ENCODE results near the gene ABHD14A. TPM values are rescaled to one million over a fixed set of nuclear protein-coding genes. Genes with fewer than 3 reads are reported as not detected.

ABHD14A gene
- total and polyA plus RNA-seq, 3 donors from 2014 or later, result 27.7 to 51.6 (median 38.9) TPM

GRCh38 chr3:51964521-51964920 lies 10.3 kb upstream of the ABHD14A start:
- H3K9me3 ChIP-seq, result no peaks in the 10 kb centered on the region
- no peak overlapping the region for H3K27ac ChIP-seq
- H3K4me1 ChIP-seq, result peaks cover 45% of the 10 kb centered on the region
- 85 to 100% methylated on average over 2 to 4 of the region's 4 CpGs for WGBS, 2 donors
- TF ChIP-seq POLR2A (IDR thresholded peaks at IDR 0.05) (no peak), CTCF (IDR thresholded peaks at IDR 0.05) (no peak)
- intact Hi-C loops (cut with DNase I; ENCODE audit: low total_unique reads), result no loop called here
- H3K4me3 ChIP-seq, result no peak overlapping the region
- no peaks in the 10 kb centered on the region for H3K27me3 ChIP-seq
- H3K36me3 ChIP-seq (ENCODE audit: low read depth, missing control alignments), result no peaks in the 10 kb centered on the region
- no peak for DNase-seq

GRCh38 chr3:51966016-51966415 lies 8.8 kb upstream of the ABHD14A start:
- Histone ChIP-seq H3K4me1 (peaks cover 45% of the 10 kb centered on the region), H3K27me3 (no peaks in the 10 kb centered on the region), H3K27ac (no peak overlapping the region), H3K36me3 (ENCODE audit: low read depth, missing control alignments) (no peaks in the 10 kb centered on the region), H3K9me3 (no peaks in the 10 kb centered on the region), H3K4me3 (no peak overlapping the region)
- no peak for DNase-seq
- intact Hi-C loops (cut with DNase I; ENCODE audit: low total_unique reads), result no loop called here
- 75 to 80% methylated on average over 2 of the region's 2 CpGs for WGBS, 2 donors
- TF ChIP-seq POLR2A (IDR thresholded peaks at IDR 0.05), result no peak
- no peak for TF ChIP-seq CTCF (IDR thresholded peaks at IDR 0.05)

GRCh38 chr3:51966486-51966885 lies 8.4 kb upstream of the ABHD14A start:
- intact Hi-C loops (cut with DNase I; ENCODE audit: low total_unique reads), result no loop called here
- Histone ChIP-seq H3K36me3 (ENCODE audit: low read depth, missing control alignments) (no peaks in the 10 kb centered on the region), H3K4me3 (peak overlapping the region; percentile 60 to 72), H3K4me1 (peaks cover 44% of the 10 kb centered on the region), H3K27me3 (no peaks in the 10 kb centered on the region), H3K27ac (peak overlapping the region in 1 of 2 donors; percentile 76), H3K9me3 (no peaks in the 10 kb centered on the region)
- TF ChIP-seq POLR2A (IDR thresholded peaks at IDR 0.05) (no peak), CTCF (IDR thresholded peaks at IDR 0.05) (no peak)
- WGBS, 2 donors, result 64 to 77% methylated on average over 3 to 5 of the region's 5 CpGs
- no peak for DNase-seq

- no peaks in the 10 kb centered on the region for H3K27me3 ChIP-seq
- WGBS, 2 donors, result 7 to 15% methylated on average over 4 to 11 of the region's 33 CpGs
- H3K9me3 ChIP-seq, result no peaks in the 10 kb centered on the region
- intact Hi-C loops (cut with DNase I; ENCODE audit: low total_unique reads), result no loop called here
- no peaks in the 10 kb centered on the region for H3K36me3 ChIP-seq (ENCODE audit: low read depth, missing control alignments)
- peak overlapping the region in 1 of 2 donors; percentile 76 for H3K27ac ChIP-seq
- DNase-seq, result no peak
- H3K4me1 ChIP-seq, result peaks cover 39% of the 10 kb centered on the region
- H3K4me3 ChIP-seq, result peak overlapping the region; percentile 60 to 72
- TF ChIP-seq CTCF (IDR thresholded peaks at IDR 0.05) (no peak), POLR2A (IDR thresholded peaks at IDR 0.05) (no peak)
These were observed 7.9 kb upstream of the ABHD14A start for GRCh38 chr3:51966922-51967383.

Data from testis (tissue), 3 donors.